MM.1S (cell line): ENCODE data around the gene LRFN2.

Experiments used
- DNase-seq: peaks from one replicate; pipeline ENCODE4 v3.0.0-alpha.2; 2015
- H2AFZ ChIP-seq: fragments of 300-600 bp; sonication (generic); 2 replicates; pipeline ENCODE4 v1.6.0; 2016; ENCODE audit warnings: antibody characterized with exemption, low read length
- H3F3A ChIP-seq: fragments of 300-600 bp; sonication (generic); 2 replicates; pipeline ENCODE4 v1.6.1; 2016; ENCODE audit warnings: mild to moderate bottlenecking, antibody characterized with exemption, low read length, moderate library complexity, mixed read lengths; ENCODE audit not compliant: insufficient read depth
- H3K27ac ChIP-seq: fragments of 300-600 bp; sonication (generic); 2 replicates; pipeline ENCODE4 v1.5.1; 2016; ENCODE audit warnings: mild to moderate bottlenecking, low read length
- H3K27me3 ChIP-seq: fragments of 300-600 bp; sonication (generic); replicated peaks from 2 replicates; pipeline ENCODE4 v1.6.0; 2016; ENCODE audit warnings: low read length; ENCODE audit not compliant: insufficient read depth
- H3K36me3 ChIP-seq: fragments of 300-600 bp; sonication (generic); replicated peaks from 2 replicates; pipeline ENCODE4 v1.6.1; 2016; ENCODE audit warnings: mild to moderate bottlenecking, low read length, mixed read lengths; ENCODE audit not compliant: insufficient read depth
- H3K4me1 ChIP-seq: fragments of 300-600 bp; sonication (generic); 2 replicates; pipeline ENCODE4 v1.6.1; 2016; ENCODE audit warnings: low read length, mixed read lengths
- H3K4me2 ChIP-seq: fragments of 300-600 bp; sonication (generic); 2 replicates; pipeline ENCODE4 v1.6.0; 2016; ENCODE audit warnings: low read depth, low read length
- H3K4me3 ChIP-seq: fragments of 300-600 bp; sonication (generic); 2 replicates; pipeline ENCODE4 v1.5.1; 2016; ENCODE audit warnings: low read length, mixed read lengths
- H3K79me2 ChIP-seq: fragments of 300-600 bp; sonication (generic); 2 replicates; pipeline ENCODE4 v1.6.1; 2016; ENCODE audit warnings: mixed run types, low read length, mixed read lengths
- H3K9ac ChIP-seq: fragments of 300-600 bp; sonication (generic); 2 replicates; pipeline ENCODE4 v1.6.1; 2016; ENCODE audit warnings: low read length, mixed read lengths
- H3K9me2 ChIP-seq: fragments of 300-600 bp; sonication (generic); replicated peaks from 2 replicates; pipeline ENCODE4 v1.6.1; 2016; ENCODE audit warnings: mild to moderate bottlenecking, low read length, mixed read lengths; ENCODE audit not compliant: insufficient read depth
- H3K9me3 ChIP-seq: fragments of 300-600 bp; sonication (generic); replicated peaks from 2 replicates; pipeline ENCODE4 v1.6.1; 2016; ENCODE audit warnings: mild to moderate bottlenecking, low read length, mixed read lengths; ENCODE audit not compliant: insufficient read depth
- H4K20me1 ChIP-seq: fragments of 300-600 bp; sonication (generic); 2 replicates; pipeline ENCODE4 v1.6.1; 2016; ENCODE audit warnings: mild to moderate bottlenecking, low read length, moderate library complexity, mixed read lengths; ENCODE audit not compliant: insufficient read depth
- CTCF ChIP-seq: fragments of 300-600 bp; sonication (generic); IDR thresholded peaks from 2 replicates; pipeline ENCODE4 v1.5.1; 2016; ENCODE audit warnings: antibody characterized with exemption, low read length, mixed read lengths
- EZH2 ChIP-seq: fragments of 300-600 bp; sonication (generic); optimal IDR thresholded peaks from 2 replicates; pipeline ENCODE3; 2017; ENCODE audit warnings: low read depth, mild to moderate bottlenecking, antibody characterized with exemption, low read length, mixed read lengths
- EZH2phosphoT487 ChIP-seq: fragments of 300-600 bp; sonication (generic); IDR thresholded peaks from 2 replicates; pipeline ENCODE4 v1.6.1; 2018; ENCODE audit warnings: antibody characterized with exemption, low read length

The LRFN2 gene

GRCh38 chr6:40555092-40555491, 32.1 kb downstream of the LRFN2 start:
- Histone ChIP-seq H3K27me3 (no peaks in the 10 kb centered on the region), H3K9me2 (no peaks in the 10 kb centered on the region), H3K9ac (no peak overlapping the region), H3K4me1 (no peaks in the 10 kb centered on the region), H2AFZ (no peak overlapping the region), H3K9me3 (no peaks in the 10 kb centered on the region), H3F3A (no peaks in the 10 kb centered on the region), H3K4me3 (no peak overlapping the region), H4K20me1 (no peaks in the 10 kb centered on the region), H3K4me2 (no peak overlapping the region), H3K27ac (no peak overlapping the region), H3K79me2 (no peaks in the 10 kb centered on the region), H3K36me3 (no peaks in the 10 kb centered on the region)
- DNase-seq = no peak
- no peak for TF ChIP-seq CTCF
- no peak for TF ChIP-seq EZH2phosphoT487
- TF ChIP-seq EZH2 = no peak

GRCh38 chr6:40552941-40553340, 34.2 kb downstream of the LRFN2 start:
- Histone ChIP-seq H3K9me3 (no peaks in the 10 kb centered on the region), H3K36me3 (no peaks in the 10 kb centered on the region), H3K79me2 (no peaks in the 10 kb centered on the region), H3K4me2 (no peak overlapping the region), H3K4me3 (no peak overlapping the region), H3K27ac (no peak overlapping the region), H3K4me1 (no peaks in the 10 kb centered on the region), H3K9ac (no peak overlapping the region), H2AFZ (no peak overlapping the region), H3K9me2 (no peaks in the 10 kb centered on the region), H4K20me1 (no peaks in the 10 kb centered on the region), H3F3A (no peaks in the 10 kb centered on the region), H3K27me3 (no peaks in the 10 kb centered on the region)
- no peak for TF ChIP-seq EZH2phosphoT487
- no peak for TF ChIP-seq CTCF
- no peak for TF ChIP-seq EZH2
- no peak for DNase-seq

GRCh38 chr6:40551966-40552505, 35.1 kb downstream of the LRFN2 start:
- TF ChIP-seq CTCF = no peak
- no peak for TF ChIP-seq EZH2phosphoT487
- TF ChIP-seq EZH2 = no peak
- Histone ChIP-seq H3K4me1 (no peaks in the 10 kb centered on the region), H3K9me3 (no peaks in the 10 kb centered on the region), H3K36me3 (no peaks in the 10 kb centered on the region), H3K4me3 (no peak overlapping the region), H4K20me1 (no peaks in the 10 kb centered on the region), H3F3A (no peaks in the 10 kb centered on the region), H3K9ac (no peak overlapping the region), H3K27ac (no peak overlapping the region), H3K4me2 (no peak overlapping the region), H2AFZ (no peak overlapping the region), H3K79me2 (no peaks in the 10 kb centered on the region), H3K9me2 (no peaks in the 10 kb centered on the region), H3K27me3 (no peaks in the 10 kb centered on the region)
- no peak for DNase-seq
